ENCODE measurements around the gene GPN2. TPM values are rescaled to one million over a fixed set of nuclear protein-coding genes. Genes with fewer than 3 reads are reported as not detected.

The GPN2 gene
- total RNA-seq, 1 experiment from 2014 or later: 30.6 TPM

GRCh38 chr1:26913389-26913753 lies 23.3 kb upstream of the GPN2 start:
- peaks cover 11% of the 10 kb centered on the region for H3K4me1 ChIP-seq (replicated peaks; ENCODE audit: insufficient read depth)
- no peaks in the 10 kb centered on the region for H3K9me2 ChIP-seq (ENCODE audit: insufficient read depth)
- BruUV-seq (replicated peaks): no TSS peak
- H3F3A ChIP-seq (ENCODE audit: insufficient read depth, low read depth): peaks cover 26% of the 10 kb centered on the region; the same call in 1 of the 2 replicates
- H3K4me3 ChIP-seq: no peak overlapping the region
- H3K79me2 ChIP-seq (ENCODE audit: low read depth): no peaks in the 10 kb centered on the region
- H3K4me2 ChIP-seq: no peak overlapping the region
- H3K36me3 ChIP-seq (ENCODE audit: low read depth): no peaks in the 10 kb centered on the region
- no peak overlapping the region for H3K27ac ChIP-seq
- POLR2A ChIA-PET (ENCODE audit: unreplicated experiment): interaction anchor here (0.7 kb wide), 1 partner anchor 314 kb away, joined by 10 read pairs; no protein-coding TSS in a partner anchor
- CTCF ChIA-PET: no interaction called here
- intact Hi-C loops (cut with micrococcal nuclease; ENCODE audit: unreplicated experiment): no loop called here
- no peak for TF ChIP-seq CTCF (conservative IDR thresholded peaks at IDR 0.05)
- TF ChIP-seq EZH2 (IDR thresholded peaks at IDR 0.05; ENCODE audit: low read depth): no peak
- DNase-seq: no peak
- no peaks in the 10 kb centered on the region for H4K20me1 ChIP-seq (ENCODE audit: insufficient read depth)
- no peak overlapping the region for H2AFZ ChIP-seq
- H3K9me3 ChIP-seq (ENCODE audit: insufficient read depth, low read depth): no peaks in the 10 kb centered on the region
- H3K27me3 ChIP-seq (ENCODE audit: insufficient read depth, low read depth): no peaks in the 10 kb centered on the region

- Histone ChIP-seq H3K9me3 (ENCODE audit: insufficient read depth, low read depth) (no peaks in the 10 kb centered on the region), H3K4me1 (replicated peaks; ENCODE audit: insufficient read depth) (peaks cover 16% of the 10 kb centered on the region), H3K36me3 (ENCODE audit: low read depth) (no peaks in the 10 kb centered on the region), H3K9me2 (ENCODE audit: insufficient read depth) (no peaks in the 10 kb centered on the region), H3K4me2 (no peak overlapping the region), H3F3A (ENCODE audit: insufficient read depth, low read depth) (peaks cover 34% of the 10 kb centered on the region), H3K4me3 (no peak overlapping the region), H3K27ac (no peak overlapping the region), H2AFZ (no peak overlapping the region), H3K79me2 (ENCODE audit: low read depth) (no peaks in the 10 kb centered on the region), H4K20me1 (ENCODE audit: insufficient read depth) (no peaks in the 10 kb centered on the region), H3K27me3 (ENCODE audit: insufficient read depth, low read depth) (no peaks in the 10 kb centered on the region)
- CTCF ChIA-PET: interaction anchor here (0.5 kb wide), 1 partner anchor 49 kb away, joined by 3 read pairs; no protein-coding TSS in a partner anchor
- TF ChIP-seq EZH2 (IDR thresholded peaks at IDR 0.05; ENCODE audit: low read depth) (no peak), CTCF (conservative IDR thresholded peaks at IDR 0.05) (no peak)
- intact Hi-C loops (cut with micrococcal nuclease; ENCODE audit: unreplicated experiment): no loop called here
- no TSS peak for BruUV-seq (replicated peaks)
- POLR2A ChIA-PET (ENCODE audit: unreplicated experiment): no interaction called here
- DNase-seq: no peak
Observed at GRCh38 chr1:26912147-26912490, 22.0 kb upstream of the GPN2 start.

- BruUV-seq (replicated peaks): no TSS peak
- no peak overlapping the region for H3K27ac ChIP-seq
- H3K27me3 ChIP-seq (ENCODE audit: insufficient read depth, low read depth): no peaks in the 10 kb centered on the region
- H3K79me2 ChIP-seq (ENCODE audit: low read depth): no peaks in the 10 kb centered on the region
- no peaks in the 10 kb centered on the region for H3K9me2 ChIP-seq (ENCODE audit: insufficient read depth)
- no peak for DNase-seq
- no peaks in the 10 kb centered on the region for H3K36me3 ChIP-seq (ENCODE audit: low read depth)
- peaks cover 16% of the 10 kb centered on the region for H3K4me1 ChIP-seq (replicated peaks; ENCODE audit: insufficient read depth)
- H3K4me3 ChIP-seq: no peak overlapping the region
- TF ChIP-seq CTCF (conservative IDR thresholded peaks at IDR 0.05): no peak
- no peak for TF ChIP-seq EZH2 (IDR thresholded peaks at IDR 0.05; ENCODE audit: low read depth)
- H2AFZ ChIP-seq: no peak overlapping the region
- no peaks in the 10 kb centered on the region for H3K9me3 ChIP-seq (ENCODE audit: insufficient read depth, low read depth)
- H3K4me2 ChIP-seq: no peak overlapping the region
- POLR2A ChIA-PET (ENCODE audit: unreplicated experiment): no interaction called here
- CTCF ChIA-PET: no interaction called here
- H3F3A ChIP-seq (ENCODE audit: insufficient read depth, low read depth): peaks cover 36% of the 10 kb centered on the region
- no peaks in the 10 kb centered on the region for H4K20me1 ChIP-seq (ENCODE audit: insufficient read depth)
- intact Hi-C loops (cut with micrococcal nuclease; ENCODE audit: unreplicated experiment): no loop called here
Observed at GRCh38 chr1:26911399-26912146, 21.5 kb upstream of the GPN2 start.

All from PC-9 (cell line).